B cell (primary cell): ENCODE results near the gene SYNJ2. TPM values are rescaled to one million over a fixed set of nuclear protein-coding genes. Genes with fewer than 3 reads are reported as not detected.

ENCODE experiments used
- ATAC-seq: fragments of 200-7000 bp; cut with Tn5 transposase; one replicate; pipeline ENCODE4 v1.10.0; 2021; ENCODE audit warnings: low read depth, mild to moderate bottlenecking, moderate number of reproducible peaks, moderate library complexity
- CTCF ChIA-PET: fragments of 350-600 bp; sonication (Branson Sonifier 250); formaldehyde crosslinking; loops from one replicate; lab custom pipeline; 2021; ENCODE audit warnings: antibody characterized with exemption, inconsistent platforms; lab: Charles Lee
- POLR2A ChIA-PET: fragments of 350-600 bp; sonication (Branson Sonifier 250); formaldehyde crosslinking; loops from one replicate; lab custom pipeline; 2021; ENCODE audit warnings: antibody characterized with exemption; lab: Charles Lee
- DNase-seq: peaks from one replicate; pipeline ENCODE4 v3.0.0; 2013
- H2AFZ ChIP-seq: 2 replicates; pipeline ENCODE4 v1.6.1; 2012; ENCODE audit warnings: mild to moderate bottlenecking, low read depth, low read length; ENCODE audit not compliant: insufficient read depth, poor library complexity, severe bottlenecking
- H3K27ac ChIP-seq, 2 donors: 1 replicate in 1 of 2; 2 replicates in 1 of 2; pipeline ENCODE4 v1.5.1; 2012 to 2013; ENCODE audit warnings: low read length in 2 of 2, mild to moderate bottlenecking in 2 of 2, moderate library complexity in 1 of 2
- H3K27me3 ChIP-seq, 4 experiments: fragments of 200-600 bp in 1 of 4; sonication (generic) in 1 of 4; replicated peaks in 1 of 4; 1 replicate in 2 of 4; 2 replicates in 2 of 4; pipeline versions ENCODE4 v1.6.1 to v1.7.0; 2013 to 2016; ENCODE audit warnings: low read length in 3 of 4, mild to moderate bottlenecking in 2 of 4, mixed read lengths in 1 of 4, moderate library complexity in 1 of 4; ENCODE audit not compliant: insufficient read depth in 4 of 4, control insufficient read depth in 3 of 4; ENCODE audit errors: control extremely low read depth in 1 of 4
- H3K36me3 ChIP-seq, 2 experiments: replicated peaks in 1 of 2; 1 replicate in 1 of 2; 2 replicates in 1 of 2; pipeline versions ENCODE4 v1.6.1 to v1.7.1; 2013; ENCODE audit warnings: low read length in 1 of 2; ENCODE audit not compliant: insufficient read depth in 2 of 2, control insufficient read depth in 1 of 2; ENCODE audit errors: control extremely low read depth in 1 of 2, extremely low read depth in 1 of 2
- H3K4me1 ChIP-seq, 2 donors: fragments of 200-600 bp in 1 of 2; sonication (generic) in 1 of 2; 1 replicate in 1 of 2; 2 replicates in 1 of 2; pipeline versions ENCODE4 v1.5.1 to v1.6.1; 2013 to 2017; ENCODE audit warnings: low read length in 2 of 2; ENCODE audit not compliant: control insufficient read depth in 2 of 2, insufficient read depth in 2 of 2
- H3K4me2 ChIP-seq: replicated peaks from 2 replicates; pipeline ENCODE3; 2012; ENCODE audit warnings: mild to moderate bottlenecking, low read depth, low read length; ENCODE audit not compliant: poor library complexity, severe bottlenecking
- H3K4me3 ChIP-seq, 5 experiments: fragments of 200-600 bp in 1 of 5; sonication (generic) in 1 of 5; 1 replicate in 3 of 5; 2 replicates in 2 of 5; pipeline versions ENCODE4 v1.5.1 to v1.7.0; 2011 to 2016; ENCODE audit warnings: low read length in 4 of 5, mild to moderate bottlenecking in 4 of 5, low read depth in 2 of 5, control low read depth in 1 of 5, moderate library complexity in 1 of 5; ENCODE audit not compliant: insufficient read depth in 1 of 5; ENCODE audit errors: control extremely low read depth in 1 of 5, extremely low read depth in 1 of 5
- H3K79me2 ChIP-seq: fragments of 200-600 bp; sonication (generic); one replicate; pipeline ENCODE4 v1.6.0; 2016; ENCODE audit warnings: low read length; ENCODE audit not compliant: control insufficient read depth, insufficient read depth
- H3K9ac ChIP-seq: fragments of 200-600 bp; sonication (generic); 2 replicates; pipeline ENCODE4 v1.6.1; 2017; ENCODE audit warnings: mild to moderate bottlenecking, low read length, moderate library complexity
- H3K9me3 ChIP-seq, 3 donors: one replicate each; pipeline versions ENCODE4 v1.6.1 to v1.7.1; 2013; ENCODE audit warnings: low read length in 2 of 3; ENCODE audit not compliant: control insufficient read depth in 2 of 3, insufficient read depth in 1 of 3; ENCODE audit errors: control extremely low read depth in 1 of 3
- H4K20me1 ChIP-seq: 2 replicates; pipeline ENCODE4 v1.6.0; 2012; ENCODE audit warnings: mild to moderate bottlenecking, low read length; ENCODE audit not compliant: insufficient read depth, control insufficient read depth, poor library complexity, severe bottlenecking
- H3K27ac Mint-ChIP-seq: one replicate; pipeline ENCODE4 v1.8.0; 2021; ENCODE audit warnings: mixed read lengths
- H3K27me3 Mint-ChIP-seq: one replicate; pipeline ENCODE4 v1.8.0; 2021; ENCODE audit warnings: mixed read lengths
- H3K4me1 Mint-ChIP-seq: one replicate; pipeline ENCODE4 v1.8.0; 2021; ENCODE audit warnings: mixed read lengths
- H3K4me3 Mint-ChIP-seq: one replicate; pipeline ENCODE4 v1.8.0; 2021; ENCODE audit warnings: mixed read lengths
- H3K9me3 Mint-ChIP-seq: one replicate; pipeline ENCODE4 v1.8.0; 2022; ENCODE audit warnings: mixed read lengths; ENCODE audit not compliant: insufficient read depth
- EZH2 ChIP-seq: IDR thresholded peaks from 2 replicates; pipeline ENCODE4 v1.6.1; 2012; ENCODE audit warnings: borderline replicate concordance, low read depth, mild to moderate bottlenecking, moderate library complexity, low read length; ENCODE audit not compliant: insufficient read depth, poor library complexity, severe bottlenecking
- WGBS: methylation state at CpG from one replicate; pipeline ENCODE4 v1.1.5; 2013; ENCODE audit warnings: missing lambda C conversion rate; ENCODE audit not compliant: insufficient coverage; 5-methylcytosine and 5-hydroxymethylcytosine counted together
- intact Hi-C: fragments of 100-400 bp; cut with micrococcal nuclease; formaldehyde crosslinking; loops from one replicate; pipeline ENCODE4 v1.10.0; 2022
- polyA plus RNA-seq: library from polyadenylated mRNA; depleted of rRNA; stranded (reverse); fragments of >200 nt; gene quantifications from 2 replicates; pipeline ENCODE4 v1.2.3, GENCODE V29; 2012
- total RNA-seq, 2 donors: library from RNA; stranded (reverse); fragments of 120-200 nt in 1 of 2; gene quantifications; 1 replicate in 1 of 2; 2 replicates in 1 of 2; pipeline versions ENCODE4 v1.2.3 to v1.2.4, GENCODE V29; 2013 to 2022
- TF ChIP-seq, protein P1 (sequence below): fragments of 200-600 bp; IDR thresholded peaks from one replicate; pipeline ENCODE4 v1.8.0; 2022; ENCODE audit warnings: antibody characterized with exemption, mild to moderate bottlenecking

The SYNJ2 gene
- total and polyA plus RNA-seq, 2 donors (not counting 1 experiment from before 2014, with no cell fraction given): 5.2 to 11.4 TPM

DNA sequence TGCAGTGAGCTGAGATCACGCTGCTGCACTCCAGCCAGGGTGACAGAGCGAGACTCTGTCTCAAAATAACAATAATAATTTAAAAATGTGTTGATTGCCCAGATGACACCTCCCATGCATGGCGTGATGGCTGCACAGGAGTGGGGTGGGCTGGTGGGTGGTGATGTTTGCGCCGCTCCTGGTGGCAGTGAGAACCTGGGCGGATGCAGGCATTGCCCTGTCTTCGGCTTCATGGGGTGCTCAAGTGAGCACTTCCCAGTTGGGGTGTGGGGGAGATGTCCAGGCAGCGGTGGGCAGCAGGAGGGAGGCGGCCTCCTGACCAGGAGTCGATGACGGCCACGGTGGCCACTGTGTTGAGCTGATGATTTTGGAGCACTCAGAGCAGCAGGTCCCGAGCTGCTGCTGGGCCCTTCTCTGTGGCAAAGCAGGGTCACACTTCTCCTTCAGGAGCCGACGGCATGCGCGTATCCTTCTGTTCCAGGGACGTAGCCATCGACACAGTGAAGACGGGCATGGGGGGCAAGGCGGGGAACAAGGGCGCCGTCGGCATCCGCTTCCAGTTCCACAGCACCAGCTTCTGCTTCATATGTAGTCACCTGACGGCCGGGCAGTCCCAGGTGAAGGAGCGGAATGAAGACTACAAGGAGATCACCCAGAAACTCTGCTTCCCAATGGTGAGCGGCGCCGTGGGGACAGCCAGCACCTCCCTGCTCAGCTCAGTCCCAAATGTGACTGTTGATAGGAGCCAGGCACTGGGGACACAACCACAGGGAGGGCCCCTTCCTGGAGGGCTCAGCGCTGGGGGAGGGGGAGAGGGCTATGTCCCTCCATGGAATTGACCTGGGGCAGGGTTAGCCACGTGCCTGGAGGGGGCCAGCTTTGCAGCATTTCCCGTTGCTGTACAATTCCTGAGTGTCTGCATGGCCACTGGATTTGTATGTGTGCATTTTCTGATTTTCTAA is 89.7 kb downstream of the SYNJ2 start:
- intact Hi-C loops: loop anchor here (1.0 to 5.0 kb wide), 5 partner anchors 44 to 315 kb away; partner anchors contain the start of gene SYNJ2
- DNase-seq: no peak
- Mint-ChIP-seq H3K9me3 (no peaks in the 10 kb centered on the region), H3K4me1 (peaks cover 2% of the 10 kb centered on the region), H3K27me3 (no peaks in the 10 kb centered on the region), H3K4me3 (no peak overlapping the region), H3K27ac (no peak overlapping the region)
- H3K9me3 ChIP-seq: no peaks in the 10 kb centered on the region
- H3K4me3 ChIP-seq: no peak overlapping the region
- no peak for TF ChIP-seq EZH2
- TF ChIP-seq, protein P1, sequence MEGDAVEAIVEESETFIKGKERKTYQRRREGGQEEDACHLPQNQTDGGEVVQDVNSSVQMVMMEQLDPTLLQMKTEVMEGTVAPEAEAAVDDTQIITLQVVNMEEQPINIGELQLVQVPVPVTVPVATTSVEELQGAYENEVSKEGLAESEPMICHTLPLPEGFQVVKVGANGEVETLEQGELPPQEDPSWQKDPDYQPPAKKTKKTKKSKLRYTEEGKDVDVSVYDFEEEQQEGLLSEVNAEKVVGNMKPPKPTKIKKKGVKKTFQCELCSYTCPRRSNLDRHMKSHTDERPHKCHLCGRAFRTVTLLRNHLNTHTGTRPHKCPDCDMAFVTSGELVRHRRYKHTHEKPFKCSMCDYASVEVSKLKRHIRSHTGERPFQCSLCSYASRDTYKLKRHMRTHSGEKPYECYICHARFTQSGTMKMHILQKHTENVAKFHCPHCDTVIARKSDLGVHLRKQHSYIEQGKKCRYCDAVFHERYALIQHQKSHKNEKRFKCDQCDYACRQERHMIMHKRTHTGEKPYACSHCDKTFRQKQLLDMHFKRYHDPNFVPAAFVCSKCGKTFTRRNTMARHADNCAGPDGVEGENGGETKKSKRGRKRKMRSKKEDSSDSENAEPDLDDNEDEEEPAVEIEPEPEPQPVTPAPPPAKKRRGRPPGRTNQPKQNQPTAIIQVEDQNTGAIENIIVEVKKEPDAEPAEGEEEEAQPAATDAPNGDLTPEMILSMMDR: no peak
- ChIA-PET POLR2A (no interaction called here), CTCF (interaction anchor here (0.6 to 3.7 kb wide), 24 partner anchors 8 to 757 kb away, joined by 3 to 27 read pairs (median 5); partner anchors contain the start of gene SYNJ2)
- H3K36me3 ChIP-seq: peaks cover 3 to 14% of the 10 kb centered on the region in 2 experiments
- H3K27ac ChIP-seq: no peak overlapping the region
- H3K9ac ChIP-seq: no peak overlapping the region
- no peaks in the 10 kb centered on the region for H3K79me2 ChIP-seq
- no peaks in the 10 kb centered on the region for H3K27me3 ChIP-seq
- H2AFZ ChIP-seq: no peak overlapping the region
- ATAC-seq: no peak
- H4K20me1 ChIP-seq: no peaks in the 10 kb centered on the region
- H3K4me2 ChIP-seq: no peak overlapping the region
- 93% methylated on average over 32 of the region's 34 CpGs for WGBS
- H3K4me1 ChIP-seq: peaks cover 0 to 5% of the 10 kb centered on the region in 2 donors
